Loucy (cell line): Measurements from ENCODE around the gene E2F7.

Source experiments
- CTCF ChIP-seq: fragments of 200-600 bp; sonication (generic); conservative IDR thresholded peaks from 2 replicates; pipeline ENCODE4 v1.5.1; 2014; ENCODE audit warnings: mild to moderate bottlenecking, antibody characterized with exemption, low read length
- EZH2phosphoT487 ChIP-seq: fragments of 200-600 bp; IDR thresholded peaks from 2 replicates; pipeline ENCODE4 v1.6.1; 2018; ENCODE audit warnings: antibody characterized with exemption, mild to moderate bottlenecking, moderate library complexity, borderline replicate concordance

- TF ChIP-seq CTCF, result no peak
- TF ChIP-seq EZH2phosphoT487, result no peak
Observed at GRCh38 chr12:77079631-77080030, 14.3 kb upstream of the E2F7 start.
